ENCODE data around the gene TUFT1.

DNA sequence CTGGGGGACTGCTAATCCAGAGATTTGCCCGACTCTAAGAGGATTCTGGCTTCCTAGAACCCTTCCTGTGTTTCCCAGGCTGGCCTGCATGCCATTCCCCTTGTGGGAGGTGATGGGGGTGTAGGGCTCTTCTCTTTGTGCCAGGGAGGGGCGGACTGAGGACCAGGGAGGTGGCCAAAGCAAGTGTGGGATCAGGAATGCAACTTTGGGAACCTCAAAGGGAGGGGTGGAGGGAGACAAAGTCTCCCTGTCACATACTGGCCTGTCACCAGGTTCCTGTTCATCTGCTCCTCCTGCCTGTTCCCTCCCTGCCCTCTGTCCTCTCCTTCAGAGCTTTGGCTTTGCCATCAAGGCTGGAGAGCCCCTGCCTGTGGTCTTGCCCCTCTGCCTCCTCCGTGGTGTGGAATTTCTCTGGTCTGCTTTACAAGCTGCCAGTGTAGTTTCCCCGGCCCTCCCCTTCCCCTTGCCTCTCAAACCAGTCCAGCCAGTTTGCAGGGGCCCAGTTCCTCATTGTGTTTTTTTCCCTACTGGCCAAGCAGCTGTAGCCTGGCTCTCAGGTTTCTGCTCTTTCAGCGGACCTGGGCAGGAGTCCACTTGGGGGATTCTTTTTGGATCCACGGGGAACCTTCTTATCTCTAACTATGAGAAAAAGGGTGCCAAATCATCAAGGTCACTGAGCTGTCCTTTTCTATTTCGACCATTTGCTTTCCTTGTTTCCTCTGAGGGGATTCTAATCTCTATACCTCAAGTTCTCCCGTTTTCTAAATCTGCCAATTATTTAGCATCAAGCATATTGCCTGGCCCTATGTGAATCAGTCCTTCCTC is 27.1 kb upstream of the TUFT1 start:
- TF ChIP-seq CTCF (IDR thresholded peaks at IDR 0.05): no peak
- TF ChIP-seq EP300 (IDR thresholded peaks at IDR 0.05): no peak
- peak in 1 of 2 donors; percentile 36 for TF ChIP-seq POLR2A (IDR thresholded peaks at IDR 0.05)
